Ramos (cell line): ENCODE data around the gene PPP5C.
"Not testable (repeated sequence)": the region's sequence is repeated elsewhere in the genome, so short reads cannot be mapped to it uniquely, and the experiment has no call there.

Experiments used
- in situ Hi-C: fragments of 300-500 bp; cut with MboI; formaldehyde crosslinking; loops from one replicate; pipeline ENCODE4 v1.14.3; 2022; ENCODE audit warnings: low sequenced_read_pairs; ENCODE audit not compliant: unreplicated experiment

The PPP5C gene

GRCh38 chr19:46383846-46384245, 37.0 kb downstream of the PPP5C start:
- in situ Hi-C loops = no loop called here

- in situ Hi-C loops = no loop called here
Observed at GRCh38 chr19:46384396-46384795, 37.5 kb downstream of the PPP5C start.

- in situ Hi-C loops = no loop called here
Observed at GRCh38 chr19:46385636-46386035, 38.7 kb downstream of the PPP5C start.

GRCh38 chr19:46386151-46386550, 39.3 kb downstream of the PPP5C start:
- in situ Hi-C loops = no loop called here

GRCh38 chr19:46386996-46387712, 40.3 kb downstream of the PPP5C start:
- in situ Hi-C loops = no loop called here

- in situ Hi-C loops = no loop called here
Observed at GRCh38 chr19:46387713-46388130, 40.8 kb downstream of the PPP5C start.

GRCh38 chr19:46388311-46389095, 41.6 kb downstream of the PPP5C start:
- in situ Hi-C loops = no loop called here

GRCh38 chr19:46390121-46390858, 43.4 kb downstream of the PPP5C start:
- in situ Hi-C loops = no loop called here

- in situ Hi-C loops = no loop called here
Observed at GRCh38 chr19:46390866-46391265, 44.0 kb downstream of the PPP5C start.

GRCh38 chr19:46391296-46392251, 44.7 kb downstream of the PPP5C start:
- in situ Hi-C loops = no loop called here

GRCh38 chr19:46392252-46392801, 45.4 kb downstream of the PPP5C start:
- in situ Hi-C loops = no loop called here

GRCh38 chr19:46392837-46393236, 46.0 kb downstream of the PPP5C start:
- in situ Hi-C loops = no loop called here

- in situ Hi-C loops = no loop called here
Observed at GRCh38 chr19:46393456-46394401, 46.8 kb downstream of the PPP5C start.

- in situ Hi-C loops = no loop called here
Observed at GRCh38 chr19:46394402-46394797, 47.5 kb downstream of the PPP5C start.

GRCh38 chr19:46397801-46398479, 51.1 kb downstream of the PPP5C start:
- in situ Hi-C loops = not testable (repeated sequence)

- in situ Hi-C loops = loop anchor here (5.0 kb wide), 1 partner anchor 85 kb away; no protein-coding TSS in a partner anchor
Observed at GRCh38 chr19:46402725-46403124, 55.8 kb downstream of the PPP5C start.

- in situ Hi-C loops = loop anchor here (5.0 kb wide), 1 partner anchor 83 kb away; no protein-coding TSS in a partner anchor
Observed at GRCh38 chr19:46404055-46404752, 57.3 kb downstream of the PPP5C start.
